ENCODE data around the gene RPUSD3. TPM values are rescaled to one million over a fixed set of nuclear protein-coding genes. Genes with fewer than 3 reads are reported as not detected.

RPUSD3 gene
- total RNA-seq, 6 experiments from 2014 or later = 35.4 to 42.3 (median 38.2) TPM

- Mint-ChIP-seq H3K27ac (no peak overlapping the region), H3K4me3 (no peak overlapping the region), H3K27me3 (ENCODE audit: insufficient read depth) (no peaks in the 10 kb centered on the region; the same call in none of the 2 replicates), H3K9me3 (no peaks in the 10 kb centered on the region), H3K4me1 (ENCODE audit: low read depth) (peaks cover 12% of the 10 kb centered on the region), H3K36me3 (ENCODE audit: low read depth) (peaks cover 6% of the 10 kb centered on the region)
- DNase-seq = no peak
- TF ChIP-seq CTCF (IDR thresholded peaks at IDR 0.05) = no peak
These were observed 3.2 kb upstream of the RPUSD3 start for GRCh38 chr3:9846931-9847488.

GRCh38 chr3:9846231-9846630 lies 2.4 kb upstream of the RPUSD3 start:
- H3K4me3 Mint-ChIP-seq = no peak overlapping the region
- no peak for TF ChIP-seq CTCF (IDR thresholded peaks at IDR 0.05)
- DNase-seq = no peak
- H3K36me3 Mint-ChIP-seq (ENCODE audit: low read depth) = peaks cover 14% of the 10 kb centered on the region
- no peaks in the 10 kb centered on the region for H3K9me3 Mint-ChIP-seq
- H3K4me1 Mint-ChIP-seq (ENCODE audit: low read depth) = peaks cover 14% of the 10 kb centered on the region
- H3K27ac Mint-ChIP-seq = no peak overlapping the region
- no peaks in the 10 kb centered on the region; the same call in none of the 2 replicates for H3K27me3 Mint-ChIP-seq (ENCODE audit: insufficient read depth)

GRCh38 chr3:9841015-9841414 lies 2.8 kb downstream of the RPUSD3 start:
- TF ChIP-seq CTCF (IDR thresholded peaks at IDR 0.05) = no peak
- Mint-ChIP-seq H3K9me3 (no peaks in the 10 kb centered on the region), H3K4me3 (no peak overlapping the region), H3K27me3 (ENCODE audit: insufficient read depth) (peaks cover 1% of the 10 kb centered on the region), H3K4me1 (ENCODE audit: low read depth) (peaks cover 14% of the 10 kb centered on the region), H3K36me3 (ENCODE audit: low read depth) (peaks cover 23% of the 10 kb centered on the region), H3K27ac (no peak overlapping the region)
- no peak for DNase-seq

- no peak for DNase-seq
- Mint-ChIP-seq H3K4me3 (no peak overlapping the region), H3K4me1 (ENCODE audit: low read depth) (peaks cover 10% of the 10 kb centered on the region), H3K9me3 (no peaks in the 10 kb centered on the region), H3K27ac (no peak overlapping the region), H3K36me3 (ENCODE audit: low read depth) (peaks cover 23% of the 10 kb centered on the region), H3K27me3 (ENCODE audit: insufficient read depth) (peaks cover 1% of the 10 kb centered on the region)
- no peak for TF ChIP-seq CTCF (IDR thresholded peaks at IDR 0.05)
These were observed 5.0 kb downstream of the RPUSD3 start for GRCh38 chr3:9838856-9839255.

- DNase-seq = no peak
- H3K9me3 Mint-ChIP-seq = no peaks in the 10 kb centered on the region
- peaks cover 8% of the 10 kb centered on the region for H3K4me1 Mint-ChIP-seq (ENCODE audit: low read depth)
- no peak overlapping the region for H3K27ac Mint-ChIP-seq
- no peak for TF ChIP-seq CTCF (IDR thresholded peaks at IDR 0.05)
- H3K4me3 Mint-ChIP-seq = no peak overlapping the region
- H3K36me3 Mint-ChIP-seq (ENCODE audit: low read depth) = peaks cover 23% of the 10 kb centered on the region
- H3K27me3 Mint-ChIP-seq (ENCODE audit: insufficient read depth) = peaks cover 1% of the 10 kb centered on the region
These were observed 5.9 kb downstream of the RPUSD3 start for GRCh38 chr3:9837701-9838582.

All from HFFc6 (cell line).